OCI-LY3 (cell line): ENCODE results near the gene FOXC1.

Source experiments
- EZH2phosphoT487 ChIP-seq: fragments of 200-600 bp; shearing (Covaris generic); IDR thresholded peaks from 2 replicates; pipeline ENCODE4 v1.6.1; 2018; ENCODE audit warnings: antibody characterized with exemption, mixed run types, low read depth
- TF ChIP-seq, protein P1 (sequence below): fragments of 200-600, 300-600 bp; sonication (generic); IDR thresholded peaks from 2 replicates; pipeline ENCODE4 v1.5.1; 2014; ENCODE audit warnings: antibody characterized with exemption, low read length, low read depth

DNA sequence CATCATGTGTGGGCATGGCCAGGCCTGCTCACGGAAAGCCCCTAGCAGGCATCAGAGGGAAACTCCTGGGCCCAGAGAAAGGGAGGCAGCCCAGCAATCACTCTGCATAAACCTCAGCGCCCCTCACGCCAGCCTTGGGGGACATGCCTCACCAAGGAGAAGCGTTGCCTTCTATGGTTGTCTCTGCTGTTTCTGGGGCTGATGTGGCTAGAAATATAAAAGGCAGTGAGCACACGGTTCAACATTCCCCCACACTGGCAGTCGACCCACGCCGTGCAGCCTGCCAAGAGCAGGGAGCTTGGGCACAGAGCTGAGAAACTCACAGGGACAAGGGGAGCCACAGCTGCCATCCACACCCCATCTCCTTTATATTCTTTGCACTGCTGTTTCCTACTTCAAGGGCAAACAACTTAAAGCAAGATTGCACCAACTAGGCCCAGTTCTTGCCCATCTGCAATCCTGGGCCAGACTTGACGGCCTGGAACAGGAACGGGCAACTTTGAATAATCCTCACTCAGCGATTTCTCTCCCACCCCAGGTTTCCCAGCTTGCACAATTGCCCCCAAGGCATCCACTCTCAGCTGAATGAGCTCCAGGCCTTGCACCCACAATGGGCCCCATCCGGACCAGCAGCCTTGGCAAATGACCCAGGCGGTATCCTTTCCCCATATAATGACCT is 35.5 kb upstream of the FOXC1 start:
- TF ChIP-seq, protein P1, sequence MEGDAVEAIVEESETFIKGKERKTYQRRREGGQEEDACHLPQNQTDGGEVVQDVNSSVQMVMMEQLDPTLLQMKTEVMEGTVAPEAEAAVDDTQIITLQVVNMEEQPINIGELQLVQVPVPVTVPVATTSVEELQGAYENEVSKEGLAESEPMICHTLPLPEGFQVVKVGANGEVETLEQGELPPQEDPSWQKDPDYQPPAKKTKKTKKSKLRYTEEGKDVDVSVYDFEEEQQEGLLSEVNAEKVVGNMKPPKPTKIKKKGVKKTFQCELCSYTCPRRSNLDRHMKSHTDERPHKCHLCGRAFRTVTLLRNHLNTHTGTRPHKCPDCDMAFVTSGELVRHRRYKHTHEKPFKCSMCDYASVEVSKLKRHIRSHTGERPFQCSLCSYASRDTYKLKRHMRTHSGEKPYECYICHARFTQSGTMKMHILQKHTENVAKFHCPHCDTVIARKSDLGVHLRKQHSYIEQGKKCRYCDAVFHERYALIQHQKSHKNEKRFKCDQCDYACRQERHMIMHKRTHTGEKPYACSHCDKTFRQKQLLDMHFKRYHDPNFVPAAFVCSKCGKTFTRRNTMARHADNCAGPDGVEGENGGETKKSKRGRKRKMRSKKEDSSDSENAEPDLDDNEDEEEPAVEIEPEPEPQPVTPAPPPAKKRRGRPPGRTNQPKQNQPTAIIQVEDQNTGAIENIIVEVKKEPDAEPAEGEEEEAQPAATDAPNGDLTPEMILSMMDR: no peak
- no peak for TF ChIP-seq EZH2phosphoT487
